GM19099 (cell line): ENCODE measurements around the gene PDE9A.

Source experiments
- POLR2A ChIP-seq: IDR thresholded peaks from 3 replicates; pipeline ENCODE4 v1.6.1; 2011; ENCODE audit warnings: low read depth; ENCODE audit not compliant: insufficient read length; ENCODE audit errors: extremely low read depth

The PDE9A gene

GRCh38 chr21:42633858-42634257 is 19.6 kb upstream of the PDE9A start:
- TF ChIP-seq POLR2A: no peak

DNA sequence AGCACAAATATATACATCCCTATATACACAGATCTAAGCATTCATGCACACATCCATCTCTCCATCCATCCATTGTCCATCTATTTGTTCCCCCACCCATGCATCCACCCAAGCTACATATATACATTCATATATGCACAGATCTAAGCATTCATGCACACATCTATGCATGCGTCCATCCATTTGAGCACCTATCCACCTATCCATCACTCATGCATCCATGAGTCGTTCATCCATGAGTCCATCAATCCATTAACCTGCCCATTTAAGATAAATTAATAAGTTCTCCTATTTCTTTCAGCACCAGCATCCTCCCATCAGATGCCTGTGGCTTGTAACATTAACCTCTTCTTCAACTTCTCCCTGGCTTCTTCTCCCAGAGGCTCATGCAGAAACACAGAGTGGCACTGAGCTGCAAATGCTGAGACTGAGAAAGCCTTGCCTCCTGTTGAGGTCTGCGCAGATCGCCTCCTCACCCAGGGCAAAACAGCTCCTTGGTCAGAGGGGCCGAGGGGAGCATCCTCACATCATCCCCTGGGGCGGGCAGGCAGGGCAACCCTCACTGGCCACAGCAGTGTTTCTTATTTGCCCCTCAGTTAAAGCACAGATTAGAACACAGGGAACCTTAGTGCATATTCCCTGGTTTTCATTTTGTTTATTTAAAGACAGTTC is 17.4 kb upstream of the PDE9A start:
- no peak for TF ChIP-seq POLR2A

DNA sequence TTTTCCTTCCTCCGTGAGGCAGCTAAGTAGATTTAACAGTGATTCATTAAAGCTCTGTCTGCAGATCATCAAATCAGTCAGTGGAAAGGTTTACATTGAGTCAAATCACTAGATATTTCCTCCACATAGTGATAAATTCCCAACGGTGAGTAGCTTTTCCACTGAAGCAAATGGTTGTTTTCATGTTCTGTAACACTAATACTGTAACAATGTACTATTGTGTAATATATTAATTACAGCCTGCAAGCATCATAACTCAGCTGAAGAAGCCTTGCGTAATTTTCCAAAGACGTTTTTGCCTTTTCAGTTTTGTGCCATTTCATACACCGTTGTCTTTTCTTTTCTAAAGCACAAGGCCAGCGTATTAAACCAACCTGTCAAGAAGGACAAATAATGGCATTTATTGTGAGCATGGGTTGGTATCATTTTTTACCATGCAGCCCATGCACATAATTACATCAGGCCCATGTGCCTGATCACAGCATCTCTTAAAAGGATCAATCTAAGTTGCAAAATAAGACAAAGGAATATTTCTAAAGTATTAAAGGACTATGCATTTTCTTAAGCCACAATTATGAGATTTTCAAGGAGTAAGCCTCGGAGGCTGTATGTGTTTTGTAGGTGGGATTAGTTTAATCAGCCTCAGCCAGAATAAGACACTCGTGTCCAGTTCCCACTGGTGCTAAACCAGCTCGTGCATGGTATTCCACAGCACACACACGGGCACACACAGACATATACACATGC is 16.7 kb upstream of the PDE9A start:
- no peak for TF ChIP-seq POLR2A

GRCh38 chr21:42637267-42638041 is 16.0 kb upstream of the PDE9A start:
- no peak for TF ChIP-seq POLR2A

- no peak for TF ChIP-seq POLR2A
Measured at GRCh38 chr21:42638266-42638863, 15.1 kb upstream of the PDE9A start.

GRCh38 chr21:42639646-42640152 is 13.7 kb upstream of the PDE9A start:
- no peak for TF ChIP-seq POLR2A

DNA sequence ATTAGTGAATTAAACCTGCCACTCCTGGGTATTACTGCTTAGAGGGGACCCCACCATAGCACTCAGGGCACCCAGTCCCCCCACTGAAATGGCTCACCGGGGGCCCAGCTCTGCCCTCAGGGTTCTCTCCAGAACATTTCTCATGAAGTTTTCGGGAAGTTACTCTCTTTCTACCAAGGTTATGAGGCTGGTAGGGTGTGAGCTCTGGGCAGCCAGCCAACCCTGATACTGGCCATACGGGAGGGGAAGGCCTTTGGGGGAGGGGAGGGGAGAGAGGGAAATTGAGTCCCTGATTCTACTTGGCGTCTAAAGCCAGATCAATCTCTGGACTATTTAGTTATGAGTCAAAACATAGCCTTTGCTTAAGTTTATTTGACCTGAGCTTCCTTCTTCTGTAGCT is 12.9 kb upstream of the PDE9A start:
- TF ChIP-seq POLR2A: no peak

GRCh38 chr21:42641311-42642218 is 11.9 kb upstream of the PDE9A start:
- TF ChIP-seq POLR2A: no peak

DNA sequence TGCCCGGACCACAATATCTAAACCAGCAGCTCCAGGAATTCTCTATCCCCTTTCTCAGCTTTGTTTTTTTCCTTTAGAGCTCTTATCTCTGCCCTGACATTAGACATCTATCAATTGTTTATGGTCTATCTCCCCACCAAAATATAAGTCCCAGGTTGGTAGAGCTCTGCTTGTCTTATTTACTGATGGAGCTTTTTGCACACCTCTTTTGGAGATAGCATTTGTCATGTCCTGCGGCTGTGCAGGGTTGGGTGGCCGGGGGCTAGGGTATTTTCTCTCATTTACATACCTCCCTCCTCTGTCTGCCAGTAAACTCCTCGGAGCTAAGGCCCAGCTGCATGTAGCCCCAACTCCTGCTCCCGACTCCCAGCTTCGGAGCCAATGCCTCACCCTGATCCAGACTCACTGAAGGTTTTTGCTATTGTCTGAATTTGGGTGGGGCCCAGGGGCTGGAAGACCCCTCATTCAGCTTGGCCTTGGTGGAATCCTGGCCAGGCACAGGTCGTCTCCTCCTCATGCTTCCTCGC is 11.1 kb upstream of the PDE9A start:
- TF ChIP-seq POLR2A: no peak

GRCh38 chr21:42644223-42645208 is 8.9 kb upstream of the PDE9A start:
- no peak for TF ChIP-seq POLR2A

DNA sequence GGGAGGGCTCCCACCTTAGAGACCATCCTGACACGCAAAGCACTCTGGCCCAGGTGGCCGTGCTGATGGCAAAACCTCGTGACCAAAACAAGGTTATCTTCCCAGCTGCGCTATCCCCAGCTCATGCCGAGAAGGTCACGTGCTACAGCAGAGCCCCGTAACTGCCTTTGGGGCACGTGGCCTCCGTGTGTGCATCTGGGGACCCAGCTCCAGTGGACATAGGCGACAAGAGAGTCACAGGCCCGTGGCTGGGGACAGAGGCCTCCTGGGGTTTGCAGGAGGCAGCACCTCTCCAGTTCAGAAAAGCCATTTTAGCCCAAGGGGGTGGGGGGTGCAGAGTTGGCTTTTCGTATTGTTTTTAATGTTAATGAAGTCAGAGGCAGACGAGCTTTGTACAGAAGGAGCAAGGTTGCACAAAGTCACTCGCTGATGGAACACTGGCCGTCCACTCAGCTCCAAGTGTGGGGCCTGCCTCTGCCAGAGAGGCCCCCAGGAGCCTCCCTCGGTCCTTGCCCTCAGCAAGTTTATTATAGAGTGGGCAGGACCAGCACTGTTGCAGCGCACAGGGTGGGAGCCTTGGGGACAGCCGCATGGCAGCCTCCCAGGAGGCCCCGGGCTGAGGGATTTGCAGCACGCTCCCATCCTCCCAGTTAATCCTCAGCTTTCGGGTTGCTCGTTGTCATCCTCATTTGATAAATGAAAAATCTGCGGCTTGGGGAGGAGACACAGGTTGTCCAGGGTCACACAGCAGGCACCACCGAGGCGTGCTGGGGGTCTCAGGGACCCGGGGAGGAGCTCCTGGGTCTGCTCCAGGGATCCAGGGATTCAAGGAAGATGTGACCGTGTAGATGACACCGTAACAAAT is 8.0 kb upstream of the PDE9A start:
- TF ChIP-seq POLR2A: no peak
